Coronary artery (tissue), 2 donors: ENCODE measurements around the gene SLC22A23.

Experiments used
- DNase-seq: peaks from one replicate; pipeline ENCODE4 v3.0.0-alpha.2; 2017; ENCODE audit warnings: low spot score
- H3K27ac ChIP-seq, 2 donors: fragments of 200-600 bp; sonication (generic); one replicate each; pipeline ENCODE4 v1.5.1; 2016 to 2019
- H3K4me3 ChIP-seq: fragments of 200-600 bp; sonication (generic); 2 replicates; pipeline ENCODE4 v1.5.1; 2016; ENCODE audit warnings: mild to moderate bottlenecking, moderate library complexity
- CTCF ChIP-seq: fragments of 200-600 bp; sonication (generic); IDR thresholded peaks from one replicate; pipeline ENCODE4 v1.5.1; 2019; ENCODE audit warnings: antibody characterized with exemption

The SLC22A23 gene

DNA sequence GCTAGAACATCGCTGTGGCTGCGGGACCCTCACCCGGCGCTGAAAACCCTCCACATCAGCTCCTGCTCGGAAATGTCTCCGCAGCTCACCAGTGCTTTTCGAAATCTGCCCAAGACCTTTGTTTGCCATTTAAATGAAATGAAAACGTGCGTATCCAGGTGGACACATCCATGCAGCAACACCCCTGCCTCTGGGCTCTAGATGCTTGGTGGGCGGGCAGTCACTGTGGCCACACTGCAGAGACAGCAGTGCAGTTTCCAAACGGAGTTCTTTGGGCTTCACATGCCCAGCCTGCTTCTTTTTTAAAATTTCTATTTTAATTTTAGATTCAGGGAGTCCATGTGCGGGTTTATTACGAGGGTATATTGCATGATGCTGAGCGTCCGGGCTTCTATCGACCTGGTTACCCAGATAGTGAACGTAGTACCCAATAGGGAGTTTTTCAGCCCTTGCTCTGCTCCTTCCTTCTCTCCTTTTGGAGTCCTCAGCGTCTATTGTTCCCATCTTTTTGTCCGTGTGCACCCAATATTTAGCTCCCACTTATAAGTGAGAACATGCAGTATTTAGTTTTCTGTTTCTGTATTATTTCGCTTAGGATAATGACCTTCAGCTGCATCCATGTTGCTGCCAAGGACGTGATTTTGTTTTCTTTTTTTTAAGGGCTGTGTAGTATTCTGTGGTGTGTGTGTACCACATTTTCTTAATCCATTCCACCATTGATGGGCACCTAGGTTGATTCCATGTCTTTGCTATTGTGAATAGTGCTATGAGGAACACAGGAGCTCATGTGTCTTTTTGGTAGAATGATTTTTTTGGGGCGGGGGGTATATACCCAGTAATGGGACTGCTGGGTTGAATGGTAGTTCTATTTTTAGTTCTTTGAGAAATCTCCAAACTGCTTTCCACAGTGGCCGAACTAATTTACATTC lies 224.6 kb downstream of the SLC22A23 start:
- H3K4me3 ChIP-seq, result peak overlapping the region; percentile 75
- H3K27ac ChIP-seq, result peak overlapping the region in 1 of 2 donors; percentile 79
- no peak for TF ChIP-seq CTCF
- no peak for DNase-seq

DNA sequence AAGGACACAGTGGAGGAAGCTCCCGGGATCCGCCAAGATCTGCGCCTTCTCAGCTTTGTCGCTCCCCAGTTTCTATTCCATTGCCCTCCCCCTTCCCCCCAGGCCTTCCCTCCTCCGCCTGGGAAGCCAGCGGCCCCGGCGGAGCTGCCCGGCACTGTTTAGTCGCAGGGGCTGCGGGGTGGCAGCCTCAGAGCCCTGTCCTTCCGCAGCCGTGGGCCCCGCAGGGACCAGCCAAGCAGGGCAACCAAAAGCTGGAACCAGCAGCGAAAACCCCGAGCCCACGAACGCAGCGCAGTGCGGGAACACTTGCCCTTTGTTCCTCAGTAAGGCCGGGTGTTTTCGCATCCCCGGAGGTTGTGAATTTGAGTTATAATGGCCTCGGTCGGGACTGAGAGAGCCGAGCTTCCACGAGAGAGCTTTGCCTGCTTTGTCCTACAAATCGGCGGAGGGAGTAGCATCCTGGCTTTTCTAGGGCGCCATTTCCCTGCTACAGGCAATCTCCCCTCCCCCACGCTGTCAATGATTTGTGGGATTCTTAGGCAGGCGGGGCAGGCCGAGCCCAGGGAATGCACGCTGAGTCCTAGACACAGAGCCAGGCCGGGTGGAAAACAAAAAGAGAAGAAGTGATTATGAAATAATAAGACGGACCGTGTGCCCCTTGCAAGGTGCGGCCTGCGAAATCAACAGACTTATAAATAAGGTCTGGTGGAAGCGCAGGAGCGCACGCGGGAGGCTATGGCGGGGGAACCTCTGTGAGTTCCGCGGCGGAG lies 225.4 kb downstream of the SLC22A23 start:
- H3K27ac ChIP-seq, result peak overlapping the region in 1 of 2 donors; percentile 79

GRCh38 chr6:3230900-3231246 lies 226.0 kb downstream of the SLC22A23 start:
- H3K4me3 ChIP-seq, result peak overlapping the region; percentile 75

More for the DNA sequence above, 225.4 kb downstream of the SLC22A23 start:
- peak overlapping the region; percentile 75 for H3K4me3 ChIP-seq
- no peak for TF ChIP-seq CTCF
- peak; percentile 79 for DNase-seq

DNA sequence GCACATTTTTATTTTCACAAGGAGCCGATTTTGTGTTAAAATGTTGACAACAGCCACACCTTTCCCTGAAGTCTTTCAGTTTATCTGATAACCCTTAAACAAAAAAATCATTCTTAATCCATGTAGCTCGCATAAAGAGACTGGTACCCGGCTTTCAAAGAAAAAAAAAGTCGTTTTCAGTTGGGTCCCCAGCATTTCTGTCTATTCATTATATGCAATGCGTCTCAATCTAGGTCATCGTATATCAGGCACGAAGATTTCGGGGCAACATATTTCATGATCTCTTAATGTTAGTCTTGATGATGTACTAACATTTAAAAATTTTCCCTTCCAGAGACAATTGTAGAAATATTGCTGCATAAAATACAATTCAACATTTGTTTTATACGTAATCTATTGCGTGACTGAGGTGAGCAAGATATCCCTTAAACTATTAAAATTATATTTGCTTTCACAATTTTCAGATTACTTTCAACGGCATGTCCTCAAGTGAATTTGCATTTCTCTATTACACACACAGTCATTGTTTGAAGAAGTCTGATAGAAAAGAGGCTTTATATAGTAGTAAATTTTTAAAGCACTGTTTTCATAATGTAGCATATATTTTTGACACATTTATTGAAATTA lies 226.5 kb downstream of the SLC22A23 start:
- TF ChIP-seq CTCF, result no peak
- Histone ChIP-seq H3K27ac (no peak overlapping the region), H3K4me3 (peak overlapping the region; percentile 78)
- no peak for DNase-seq

More at GRCh38 chr6:3230900-3231246, 226.0 kb downstream of the SLC22A23 start:
- no peak for DNase-seq
- TF ChIP-seq CTCF, result no peak
- H3K27ac ChIP-seq, result peak overlapping the region in 1 of 2 donors; percentile 79

- Histone ChIP-seq H3K27ac (no peak overlapping the region), H3K4me3 (peak overlapping the region; percentile 78)
- no peak for DNase-seq
- no peak for TF ChIP-seq CTCF
Observed at GRCh38 chr6:3229566-3230178, 227.2 kb downstream of the SLC22A23 start.

GRCh38 chr6:3228771-3229565 lies 227.9 kb downstream of the SLC22A23 start:
- Histone ChIP-seq H3K27ac (no peak overlapping the region), H3K4me3 (peak overlapping the region; percentile 78)
- TF ChIP-seq CTCF, result no peak
- DNase-seq, result no peak
